Tibial nerve (tissue), 4 donors: ENCODE data around the gene FAM107B.

Experiments used
- EP300 ChIP-seq, 2 donors: sonication (generic); formaldehyde crosslinking; IDR thresholded peaks; one replicate each; pipeline ENCODE4 v1.6.1; 2017; ENCODE audit warnings: antibody characterized with exemption in 2 of 2, mild to moderate bottlenecking in 1 of 2
- POLR2A ChIP-seq, 2 donors: fragments of 450-650 bp; IDR thresholded peaks; one replicate each; pipeline ENCODE4 v1.6.1; 2017; ENCODE audit warnings: antibody characterized with exemption in 2 of 2, mild to moderate bottlenecking in 2 of 2, moderate library complexity in 2 of 2
- TF ChIP-seq, protein P1 (sequence below), 5 experiments: fragments of 200-600 bp in 3 of 5; fragments of 450-650 bp in 2 of 5; sonication (generic) in 3 of 5; IDR thresholded peaks; one replicate each; pipeline ENCODE4 v1.5.1; 2016 to 2019; ENCODE audit warnings: antibody characterized with exemption in 5 of 5, mild to moderate bottlenecking in 3 of 5, moderate library complexity in 2 of 5

DNA sequence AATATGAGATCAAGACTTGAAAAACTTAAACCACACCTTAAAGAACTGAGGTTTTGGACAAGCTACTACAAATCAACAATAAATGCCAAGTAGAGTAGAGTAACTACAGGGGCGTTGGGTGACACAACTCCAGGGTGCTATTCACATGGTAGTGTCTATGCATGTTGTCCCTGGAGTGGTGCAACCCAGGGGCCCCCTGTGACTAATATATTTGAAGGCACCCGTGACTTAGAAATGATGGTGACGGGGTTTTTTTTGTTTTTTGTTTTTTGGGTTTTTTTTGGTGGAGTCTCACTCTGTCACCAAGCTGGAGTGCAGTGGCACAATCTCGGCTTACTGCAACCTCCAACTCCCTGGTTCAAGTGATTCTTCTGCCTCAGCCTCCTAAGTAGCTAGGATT lies 106.9 kb downstream of the FAM107B start:
- TF ChIP-seq POLR2A (IDR thresholded peaks at IDR 0.05) = no peak
- TF ChIP-seq, protein P1, sequence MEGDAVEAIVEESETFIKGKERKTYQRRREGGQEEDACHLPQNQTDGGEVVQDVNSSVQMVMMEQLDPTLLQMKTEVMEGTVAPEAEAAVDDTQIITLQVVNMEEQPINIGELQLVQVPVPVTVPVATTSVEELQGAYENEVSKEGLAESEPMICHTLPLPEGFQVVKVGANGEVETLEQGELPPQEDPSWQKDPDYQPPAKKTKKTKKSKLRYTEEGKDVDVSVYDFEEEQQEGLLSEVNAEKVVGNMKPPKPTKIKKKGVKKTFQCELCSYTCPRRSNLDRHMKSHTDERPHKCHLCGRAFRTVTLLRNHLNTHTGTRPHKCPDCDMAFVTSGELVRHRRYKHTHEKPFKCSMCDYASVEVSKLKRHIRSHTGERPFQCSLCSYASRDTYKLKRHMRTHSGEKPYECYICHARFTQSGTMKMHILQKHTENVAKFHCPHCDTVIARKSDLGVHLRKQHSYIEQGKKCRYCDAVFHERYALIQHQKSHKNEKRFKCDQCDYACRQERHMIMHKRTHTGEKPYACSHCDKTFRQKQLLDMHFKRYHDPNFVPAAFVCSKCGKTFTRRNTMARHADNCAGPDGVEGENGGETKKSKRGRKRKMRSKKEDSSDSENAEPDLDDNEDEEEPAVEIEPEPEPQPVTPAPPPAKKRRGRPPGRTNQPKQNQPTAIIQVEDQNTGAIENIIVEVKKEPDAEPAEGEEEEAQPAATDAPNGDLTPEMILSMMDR (IDR thresholded peaks at IDR 0.05) = no peak
- TF ChIP-seq EP300 (IDR thresholded peaks at IDR 0.05) = no peak
